Right atrium auricular region (tissue), 2 donors: ENCODE results near the gene TGFB1I1. TPM values are rescaled to one million over a fixed set of nuclear protein-coding genes. Genes with fewer than 3 reads are reported as not detected.
A peak's percentile ranks its signal among the peaks of the same experiment; 100 is the strongest.

ENCODE experiments used
- DNase-seq: peaks from one replicate; pipeline ENCODE4 v3.0.0-alpha.2; 2019; ENCODE audit warnings: low spot score
- H3K27ac ChIP-seq, 2 donors: fragments of 200-600 bp; sonication (generic); 1 replicate in 1 of 2; 2 replicates in 1 of 2; pipeline ENCODE4 v1.5.1; 2016 to 2019
- H3K27me3 ChIP-seq, 2 donors: fragments of 200-600 bp; sonication (generic); one replicate each; pipeline versions ENCODE4 v1.5.1 to v1.6.0; 2017 to 2019
- H3K36me3 ChIP-seq: fragments of 200-600 bp; sonication (generic); one replicate; pipeline ENCODE4 v1.5.1; 2016
- H3K4me1 ChIP-seq, 2 donors: fragments of 200-600 bp; sonication (generic); one replicate each; pipeline versions ENCODE4 v1.5.1 to v1.6.0; 2017 to 2019
- H3K4me3 ChIP-seq, 2 donors: fragments of 200-600 bp; sonication (generic); 1 replicate in 1 of 2; 2 replicates in 1 of 2; pipeline ENCODE4 v1.5.1; 2017 to 2019; ENCODE audit warnings: mild to moderate bottlenecking in 1 of 2, moderate library complexity in 1 of 2
- H3K9me3 ChIP-seq, 2 donors: fragments of 200-600 bp; sonication (generic); one replicate each; pipeline ENCODE4 v1.5.1; 2019
- total RNA-seq, 2 donors: library from RNA; depleted of rRNA; stranded (reverse); fragments of >200 nt; gene quantifications; one replicate each; pipeline ENCODE4 v1.1.0, GENCODE V29; 2016
- TF ChIP-seq, protein P1 (sequence below), 2 donors: fragments of 200-600 bp; sonication (generic); IDR thresholded peaks; one replicate each; pipeline ENCODE4 v1.5.1; 2019; ENCODE audit warnings: antibody characterized with exemption in 2 of 2

The TGFB1I1 gene
- total RNA-seq, 2 donors from 2014 or later = 23.4 to 84.7 TPM

DNA sequence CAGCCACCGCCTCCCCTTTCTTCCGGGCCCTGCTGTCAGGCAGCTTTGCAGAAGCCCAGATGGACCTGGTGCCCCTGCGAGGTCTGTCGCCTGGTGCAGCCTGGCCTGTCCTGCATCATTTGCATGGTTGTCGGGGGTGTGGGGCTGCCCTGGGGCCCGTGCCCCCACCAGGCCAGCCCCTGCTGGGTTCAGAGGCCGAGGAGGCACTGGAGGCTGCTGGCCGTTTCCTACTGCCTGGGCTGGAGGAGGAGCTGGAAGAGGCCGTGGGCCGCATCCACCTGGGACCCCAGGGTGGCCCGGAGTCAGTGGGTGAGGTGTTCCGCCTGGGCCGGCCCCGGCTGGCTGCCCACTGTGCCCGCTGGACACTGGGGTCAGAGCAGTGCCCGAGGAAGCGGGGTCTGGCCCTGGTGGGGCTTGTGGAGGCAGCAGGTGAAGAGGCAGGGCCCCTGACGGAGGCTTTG lies 5.5 kb upstream of the TGFB1I1 start:
- DNase-seq = no peak
- peaks cover 2 to 7% of the 10 kb centered on the region in 2 donors for H3K4me1 ChIP-seq
- H3K4me3 ChIP-seq = no peak overlapping the region
- no peaks in the 10 kb centered on the region for H3K9me3 ChIP-seq
- H3K36me3 ChIP-seq = peaks cover 47% of the 10 kb centered on the region
- no peak overlapping the region for H3K27ac ChIP-seq
- H3K27me3 ChIP-seq = no peaks in the 10 kb centered on the region
- TF ChIP-seq, protein P1, sequence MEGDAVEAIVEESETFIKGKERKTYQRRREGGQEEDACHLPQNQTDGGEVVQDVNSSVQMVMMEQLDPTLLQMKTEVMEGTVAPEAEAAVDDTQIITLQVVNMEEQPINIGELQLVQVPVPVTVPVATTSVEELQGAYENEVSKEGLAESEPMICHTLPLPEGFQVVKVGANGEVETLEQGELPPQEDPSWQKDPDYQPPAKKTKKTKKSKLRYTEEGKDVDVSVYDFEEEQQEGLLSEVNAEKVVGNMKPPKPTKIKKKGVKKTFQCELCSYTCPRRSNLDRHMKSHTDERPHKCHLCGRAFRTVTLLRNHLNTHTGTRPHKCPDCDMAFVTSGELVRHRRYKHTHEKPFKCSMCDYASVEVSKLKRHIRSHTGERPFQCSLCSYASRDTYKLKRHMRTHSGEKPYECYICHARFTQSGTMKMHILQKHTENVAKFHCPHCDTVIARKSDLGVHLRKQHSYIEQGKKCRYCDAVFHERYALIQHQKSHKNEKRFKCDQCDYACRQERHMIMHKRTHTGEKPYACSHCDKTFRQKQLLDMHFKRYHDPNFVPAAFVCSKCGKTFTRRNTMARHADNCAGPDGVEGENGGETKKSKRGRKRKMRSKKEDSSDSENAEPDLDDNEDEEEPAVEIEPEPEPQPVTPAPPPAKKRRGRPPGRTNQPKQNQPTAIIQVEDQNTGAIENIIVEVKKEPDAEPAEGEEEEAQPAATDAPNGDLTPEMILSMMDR (IDR thresholded peaks at IDR 0.05) = no peak

DNA sequence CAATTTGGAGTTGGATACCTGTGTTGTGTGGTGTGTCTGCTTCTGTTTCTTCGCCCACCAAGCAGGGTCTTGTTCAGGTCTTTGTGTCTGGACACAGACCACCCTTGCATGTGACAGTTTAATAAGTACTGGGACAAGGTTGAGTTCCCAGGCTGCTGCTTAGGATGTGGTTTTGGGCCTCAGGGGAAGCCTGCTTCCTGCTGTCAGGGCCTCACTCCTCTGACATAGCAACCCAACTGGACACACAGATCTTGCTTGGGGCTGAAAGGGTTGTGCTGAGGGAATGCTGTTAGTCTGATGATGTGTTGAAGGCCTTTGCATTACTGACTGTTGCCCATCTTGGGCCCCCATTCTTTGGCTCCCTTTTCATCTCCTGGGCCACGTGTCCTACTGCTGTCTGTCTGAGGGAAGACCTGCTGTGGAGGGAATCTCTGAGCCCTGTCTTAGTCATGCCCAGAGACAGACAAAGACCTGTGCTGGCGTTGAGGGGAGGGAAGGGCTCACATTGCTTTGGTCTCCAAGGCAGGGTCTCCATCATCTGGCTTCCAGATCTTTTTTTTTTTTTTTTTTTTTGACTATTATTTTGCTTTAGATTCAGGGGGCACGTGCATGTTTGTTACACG lies 4.7 kb upstream of the TGFB1I1 start:
- Histone ChIP-seq H3K27me3 (no peaks in the 10 kb centered on the region), H3K27ac (no peak overlapping the region), H3K4me1 (peaks cover 3 to 10% of the 10 kb centered on the region in 2 donors), H3K4me3 (no peak overlapping the region), H3K36me3 (peaks cover 40% of the 10 kb centered on the region), H3K9me3 (no peaks in the 10 kb centered on the region)
- no peak for DNase-seq
- TF ChIP-seq, protein P1 (IDR thresholded peaks at IDR 0.05) = no peak

DNA sequence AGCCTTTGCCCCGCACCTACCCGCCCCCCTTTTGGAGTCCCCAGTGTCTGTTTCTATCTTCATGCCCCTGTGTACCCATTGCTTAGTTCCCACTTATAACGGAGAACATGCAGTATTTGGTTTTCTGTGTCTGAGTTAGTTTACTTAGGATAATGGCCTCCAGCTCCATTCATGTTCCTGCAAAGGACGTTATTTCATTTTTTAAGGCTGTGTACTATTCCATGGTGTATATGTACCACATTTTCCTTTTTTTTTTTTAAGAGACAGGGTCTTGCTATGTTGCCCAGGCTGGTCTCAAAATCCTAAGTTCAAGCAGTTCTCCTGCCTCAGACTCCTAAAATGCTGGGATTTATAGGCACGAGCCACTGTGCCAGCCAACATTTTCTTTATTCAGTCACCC lies 4.1 kb upstream of the TGFB1I1 start:
- no peak for DNase-seq
- H3K4me3 ChIP-seq = no peak overlapping the region
- TF ChIP-seq, protein P1 (IDR thresholded peaks at IDR 0.05) = no peak
- no peaks in the 10 kb centered on the region for H3K9me3 ChIP-seq
- no peak overlapping the region for H3K27ac ChIP-seq
- peaks cover 3 to 11% of the 10 kb centered on the region in 2 donors for H3K4me1 ChIP-seq
- no peaks in the 10 kb centered on the region for H3K27me3 ChIP-seq
- H3K36me3 ChIP-seq = peaks cover 34% of the 10 kb centered on the region

DNA sequence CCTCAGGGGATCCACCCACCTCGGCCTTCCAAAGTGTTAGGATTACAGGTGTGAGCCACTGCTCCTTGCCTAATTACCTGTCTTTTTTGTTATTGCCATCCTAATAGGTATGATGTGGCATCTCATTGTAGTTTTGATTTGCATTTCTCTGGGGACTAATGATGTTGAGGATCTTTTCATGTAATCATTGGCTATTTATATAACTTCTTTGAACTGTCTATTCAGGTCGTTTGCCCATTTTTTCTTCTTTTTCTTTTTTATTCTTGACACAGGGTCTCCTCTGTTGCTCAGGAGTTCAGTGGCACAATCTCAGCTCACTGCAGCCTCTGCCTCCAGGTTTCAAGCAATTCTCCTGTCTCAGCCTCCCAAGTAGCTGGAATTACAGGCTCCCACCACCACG lies 1.3 kb upstream of the TGFB1I1 start:
- Histone ChIP-seq H3K36me3 (peaks cover 38% of the 10 kb centered on the region), H3K4me3 (no peak overlapping the region), H3K9me3 (no peaks in the 10 kb centered on the region), H3K27me3 (no peaks in the 10 kb centered on the region), H3K27ac (peak overlapping the region in 1 of 2 donors; percentile 99), H3K4me1 (peaks cover 3 to 25% of the 10 kb centered on the region in 2 donors)
- TF ChIP-seq, protein P1 (IDR thresholded peaks at IDR 0.05) = no peak
- DNase-seq = no peak

DNA sequence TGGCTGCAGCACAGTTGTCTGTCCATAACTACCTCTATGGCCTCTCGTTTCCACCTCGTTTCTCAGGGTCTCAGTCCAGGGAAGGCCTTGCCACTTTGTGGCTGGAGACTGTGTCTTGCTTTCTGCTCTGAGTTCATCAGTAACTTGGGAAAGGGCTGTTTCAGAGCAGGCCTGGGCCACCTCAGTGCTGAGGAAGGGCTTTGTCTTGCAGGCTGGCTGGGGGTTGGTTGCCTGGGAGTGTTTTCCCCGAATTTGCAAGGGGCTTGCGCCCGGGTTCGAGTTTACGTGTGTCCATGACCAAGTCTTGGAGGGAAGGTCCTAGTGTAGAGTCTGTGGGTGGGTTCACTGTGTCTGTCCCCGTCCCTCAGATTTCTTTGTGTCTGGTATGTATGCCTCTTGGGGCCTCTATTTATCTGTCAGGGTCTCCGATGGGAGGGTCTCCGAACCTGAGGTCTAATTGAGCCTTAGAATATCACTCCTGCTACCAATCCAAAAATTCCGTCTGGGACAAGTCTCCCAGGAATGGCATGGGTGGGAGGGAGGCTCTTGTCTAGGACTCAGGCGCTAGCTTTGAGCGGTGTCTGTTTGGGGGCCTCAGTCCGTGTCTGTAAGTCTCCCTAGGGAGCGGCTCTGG lies 594 bp upstream of the TGFB1I1 start:
- DNase-seq = no peak
- TF ChIP-seq, protein P1 (IDR thresholded peaks at IDR 0.05) = no peak
- peak overlapping the region; percentile 78 to 83 for H3K4me3 ChIP-seq

More for the DNA sequence above, 594 bp upstream of the TGFB1I1 start:
- no peaks in the 10 kb centered on the region for H3K27me3 ChIP-seq
- no peaks in the 10 kb centered on the region for H3K9me3 ChIP-seq
- H3K36me3 ChIP-seq = peaks cover 39% of the 10 kb centered on the region
- H3K4me1 ChIP-seq = peaks cover 3 to 25% of the 10 kb centered on the region in 2 donors
- peak overlapping the region; percentile 94 to 99 for H3K27ac ChIP-seq
